ENCODE results near the gene CASS4. TPM values are rescaled to one million over a fixed set of nuclear protein-coding genes. Genes with fewer than 3 reads are reported as not detected.
"Not testable (repeated sequence)": the region's sequence is repeated elsewhere in the genome, so short reads cannot be mapped to it uniquely, and the experiment has no call there.

Gene CASS4
- total RNA-seq, 2 experiments from 2014 or later = 17.8 to 18.8 TPM

- DNase-seq (no peak), ATAC-seq (no peak)
- POLR2A ChIA-PET = interaction anchor here (0.8 to 3.2 kb wide), 11 partner anchors 14 to 91 kb away, joined by 3 to 36 read pairs (median 6); partner anchors contain the start of genes CASS4 and RTF2
- peaks cover 55% of the 10 kb centered on the region for H3K4me1 Mint-ChIP-seq (ENCODE audit: low read depth)
- H3K27ac Mint-ChIP-seq = no peak overlapping the region
- CTCF ChIA-PET = interaction anchor here (1.0 to 2.4 kb wide), 7 partner anchors 19 to 145 kb away, joined by 3 to 12 read pairs (median 3); partner anchors contain the start of genes CASS4, MC3R and RTF2
- no peak overlapping the region for H3K4me3 Mint-ChIP-seq
- H3K9me3 Mint-ChIP-seq (ENCODE audit: insufficient read depth) = no peaks in the 10 kb centered on the region
- peaks cover 74% of the 10 kb centered on the region for H3K36me3 Mint-ChIP-seq (ENCODE audit: low read depth)
- H3K27me3 Mint-ChIP-seq (ENCODE audit: low read depth) = no peaks in the 10 kb centered on the region
These were observed 19.1 kb upstream of the CASS4 start for GRCh38 chr20:56392881-56393482.

- POLR2A ChIA-PET = interaction anchor here (0.5 to 3.2 kb wide), 5 partner anchors 19 to 76 kb away, joined by 3 to 36 read pairs (median 14); partner anchors contain the start of gene CASS4
- no peak overlapping the region for H3K27ac Mint-ChIP-seq
- CTCF ChIA-PET = interaction anchor here (1.0 to 2.3 kb wide), 4 partner anchors 20 to 123 kb away, joined by 3 to 8 read pairs (median 3); no protein-coding TSS in a partner anchor
- no peak for DNase-seq
- peaks cover 52% of the 10 kb centered on the region for H3K4me1 Mint-ChIP-seq (ENCODE audit: low read depth)
- no peaks in the 10 kb centered on the region for H3K9me3 Mint-ChIP-seq (ENCODE audit: insufficient read depth)
- peaks cover 71% of the 10 kb centered on the region for H3K36me3 Mint-ChIP-seq (ENCODE audit: low read depth)
- H3K4me3 Mint-ChIP-seq = no peak overlapping the region
- H3K27me3 Mint-ChIP-seq (ENCODE audit: low read depth) = no peaks in the 10 kb centered on the region
- ATAC-seq = no peak
These were observed 18.4 kb upstream of the CASS4 start for GRCh38 chr20:56393653-56394052.

GRCh38 chr20:56395166-56395565 lies 16.9 kb upstream of the CASS4 start:
- H3K36me3 Mint-ChIP-seq (ENCODE audit: low read depth) = peaks cover 70% of the 10 kb centered on the region
- no peak for ATAC-seq
- ChIA-PET CTCF (interaction anchor here (0.9 to 5.4 kb wide), 6 partner anchors 17 to 121 kb away, joined by 3 to 59 read pairs (median 8); partner anchors contain the start of genes CASS4 and RTF2), POLR2A (interaction anchor here (0.6 to 1.3 kb wide), 2 partner anchors 17 to 18 kb away, joined by 3 to 4 read pairs; partner anchors contain the start of gene CASS4)
- no peak overlapping the region for H3K4me3 Mint-ChIP-seq
- no peak overlapping the region for H3K27ac Mint-ChIP-seq
- peaks cover 48% of the 10 kb centered on the region for H3K4me1 Mint-ChIP-seq (ENCODE audit: low read depth)
- H3K9me3 Mint-ChIP-seq (ENCODE audit: insufficient read depth) = no peaks in the 10 kb centered on the region
- no peaks in the 10 kb centered on the region for H3K27me3 Mint-ChIP-seq (ENCODE audit: low read depth)
- no peak for DNase-seq

- Mint-ChIP-seq H3K4me1 (ENCODE audit: low read depth) (peaks cover 41% of the 10 kb centered on the region), H3K36me3 (ENCODE audit: low read depth) (peaks cover 77% of the 10 kb centered on the region), H3K27me3 (ENCODE audit: low read depth) (no peaks in the 10 kb centered on the region), H3K27ac (no peak overlapping the region), H3K9me3 (ENCODE audit: insufficient read depth) (no peaks in the 10 kb centered on the region), H3K4me3 (no peak overlapping the region)
- DNase-seq (peak; percentile 83), ATAC-seq (peak; percentile 87)
- ChIA-PET POLR2A (interaction anchor here (1.1 kb wide), 1 partner anchor 12 kb away, joined by 3 read pairs; the partner anchor contains the start of gene CASS4), CTCF (interaction anchor here (0.9 to 1.9 kb wide), 5 partner anchors 13 to 70 kb away, joined by 3 to 21 read pairs (median 3); partner anchors contain the start of gene CASS4)
These were observed 11.9 kb upstream of the CASS4 start for GRCh38 chr20:56400001-56400640.

GRCh38 chr20:56403465-56403864 lies 8.6 kb upstream of the CASS4 start:
- POLR2A ChIA-PET = interaction anchor here (0.6 kb wide), 1 partner anchor 8 kb away, joined by 4 read pairs; no protein-coding TSS in a partner anchor
- Mint-ChIP-seq H3K27ac (no peak overlapping the region), H3K9me3 (ENCODE audit: insufficient read depth) (no peaks in the 10 kb centered on the region), H3K27me3 (ENCODE audit: low read depth) (no peaks in the 10 kb centered on the region), H3K36me3 (ENCODE audit: low read depth) (peaks cover 77% of the 10 kb centered on the region), H3K4me1 (ENCODE audit: low read depth) (peaks cover 40% of the 10 kb centered on the region), H3K4me3 (no peak overlapping the region)
- CTCF ChIA-PET = interaction anchor here (1.6 kb wide), 1 partner anchor 8 kb away, joined by 3 read pairs; the partner anchor contains the start of gene CASS4
- ATAC-seq (no peak), DNase-seq (no peak)

GRCh38 chr20:56405356-56405755 lies 6.7 kb upstream of the CASS4 start:
- CTCF ChIA-PET = interaction anchor here (1.0 to 1.9 kb wide), 2 partner anchors 145 to 984 kb away, joined by 3 to 4 read pairs; no protein-coding TSS in a partner anchor
- not testable (repeated sequence) for H3K4me3 Mint-ChIP-seq; H3K9me3 Mint-ChIP-seq (ENCODE audit: insufficient read depth); H3K27ac Mint-ChIP-seq; H3K27me3 Mint-ChIP-seq (ENCODE audit: low read depth); DNase-seq; ATAC-seq
- Mint-ChIP-seq H3K36me3 (ENCODE audit: low read depth) (peaks cover 76% of the 10 kb centered on the region), H3K4me1 (ENCODE audit: low read depth) (peaks cover 35% of the 10 kb centered on the region)
- POLR2A ChIA-PET = interaction anchor here (1.3 kb wide), 1 partner anchor 10 kb away, joined by 3 read pairs; no protein-coding TSS in a partner anchor

GRCh38 chr20:56406910-56407309 lies 5.2 kb upstream of the CASS4 start:
- no peak overlapping the region for H3K27ac Mint-ChIP-seq
- peaks cover 38% of the 10 kb centered on the region for H3K4me1 Mint-ChIP-seq (ENCODE audit: low read depth)
- CTCF ChIA-PET = interaction anchor here (0.6 to 1.9 kb wide), 5 partner anchors 9 to 143 kb away, joined by 3 to 5 read pairs (median 3); no protein-coding TSS in a partner anchor
- no peaks in the 10 kb centered on the region for H3K9me3 Mint-ChIP-seq (ENCODE audit: insufficient read depth)
- peaks cover 70% of the 10 kb centered on the region for H3K36me3 Mint-ChIP-seq (ENCODE audit: low read depth)
- POLR2A ChIA-PET = interaction anchor here (0.9 kb wide), 1 partner anchor 15 kb away, joined by 3 read pairs; the partner anchor contains the start of genes AURKA and CSTF1
- DNase-seq = no peak
- no peak for ATAC-seq
- H3K27me3 Mint-ChIP-seq (ENCODE audit: low read depth) = no peaks in the 10 kb centered on the region
- H3K4me3 Mint-ChIP-seq = no peak overlapping the region

GRCh38 chr20:56409521-56409920 lies 2.5 kb upstream of the CASS4 start:
- no peaks in the 10 kb centered on the region for H3K27me3 Mint-ChIP-seq (ENCODE audit: low read depth)
- DNase-seq (no peak), ATAC-seq (no peak)
- no peak overlapping the region for H3K27ac Mint-ChIP-seq
- no peaks in the 10 kb centered on the region for H3K9me3 Mint-ChIP-seq (ENCODE audit: insufficient read depth)
- no peak overlapping the region for H3K4me3 Mint-ChIP-seq
- H3K4me1 Mint-ChIP-seq (ENCODE audit: low read depth) = peaks cover 48% of the 10 kb centered on the region
- POLR2A ChIA-PET = interaction anchor here (0.9 to 1.2 kb wide), 2 partner anchors 17 to 59 kb away, joined by 3 to 6 read pairs; partner anchors contain the start of genes AURKA, CSTF1 and RTF2
- CTCF ChIA-PET = interaction anchor here (1.2 to 8.9 kb wide), 3 partner anchors 9 to 96 kb away, joined by 3 to 59 read pairs (median 3); no protein-coding TSS in a partner anchor
- peaks cover 78% of the 10 kb centered on the region for H3K36me3 Mint-ChIP-seq (ENCODE audit: low read depth)

GRCh38 chr20:56409956-56410355 lies 2.1 kb upstream of the CASS4 start:
- Mint-ChIP-seq H3K4me1 (ENCODE audit: low read depth) (peaks cover 52% of the 10 kb centered on the region), H3K27ac (no peak overlapping the region)

GRCh38 chr20:56411287-56411686 lies 773 bp upstream of the CASS4 start:
- ChIA-PET POLR2A (interaction anchor here (0.6 to 4.0 kb wide), 11 partner anchors 8 to 58 kb away, joined by 3 to 36 read pairs (median 7); partner anchors contain the start of genes AURKA, CSTF1 and RTF2), CTCF (interaction anchor here (0.9 to 8.9 kb wide), 10 partner anchors 9 to 105 kb away, joined by 3 to 59 read pairs (median 11); partner anchors contain the start of genes AURKA, CSTF1 and RTF2)
- peak overlapping the region; percentile 93 for H3K4me3 Mint-ChIP-seq
- peaks cover 50% of the 10 kb centered on the region for H3K4me1 Mint-ChIP-seq (ENCODE audit: low read depth)
- not testable (repeated sequence) for ATAC-seq; DNase-seq; H3K9me3 Mint-ChIP-seq (ENCODE audit: insufficient read depth); H3K27me3 Mint-ChIP-seq (ENCODE audit: low read depth)
- peak overlapping the region; percentile 97 for H3K27ac Mint-ChIP-seq
- peaks cover 71% of the 10 kb centered on the region for H3K36me3 Mint-ChIP-seq (ENCODE audit: low read depth)

More at GRCh38 chr20:56409956-56410355, 2.1 kb upstream of the CASS4 start:
- H3K4me3 Mint-ChIP-seq = no peak overlapping the region
- CTCF ChIA-PET = interaction anchor here (1.2 to 8.9 kb wide), 3 partner anchors 8 to 95 kb away, joined by 3 to 59 read pairs (median 3); no protein-coding TSS in a partner anchor
- peaks cover 77% of the 10 kb centered on the region for H3K36me3 Mint-ChIP-seq (ENCODE audit: low read depth)
- ATAC-seq (no peak), DNase-seq (no peak)
- H3K9me3 Mint-ChIP-seq (ENCODE audit: insufficient read depth) = no peaks in the 10 kb centered on the region
- POLR2A ChIA-PET = interaction anchor here (0.9 kb wide), 1 partner anchor 59 kb away, joined by 3 read pairs; the partner anchor contains the start of gene RTF2
- H3K27me3 Mint-ChIP-seq (ENCODE audit: low read depth) = no peaks in the 10 kb centered on the region

GRCh38 chr20:56412473-56412790 lies 372 bp downstream of the CASS4 start:
- ATAC-seq = no peak
- H3K27me3 Mint-ChIP-seq (ENCODE audit: low read depth) = no peaks in the 10 kb centered on the region
- H3K27ac Mint-ChIP-seq = peak overlapping the region; percentile 97
- peak overlapping the region; percentile 93 for H3K4me3 Mint-ChIP-seq
- CTCF ChIA-PET = interaction anchor here (0.9 to 8.9 kb wide), 12 partner anchors 10 to 104 kb away, joined by 3 to 59 read pairs (median 10); partner anchors contain the start of genes AURKA, CSTF1 and RTF2
- peaks cover 67% of the 10 kb centered on the region for H3K36me3 Mint-ChIP-seq (ENCODE audit: low read depth)
- H3K9me3 Mint-ChIP-seq (ENCODE audit: insufficient read depth) = no peaks in the 10 kb centered on the region
- DNase-seq = no peak
- POLR2A ChIA-PET = interaction anchor here (0.8 to 4.0 kb wide), 12 partner anchors 9 to 57 kb away, joined by 3 to 36 read pairs (median 5); partner anchors contain the start of genes AURKA, CSTF1 and RTF2
- H3K4me1 Mint-ChIP-seq (ENCODE audit: low read depth) = peaks cover 61% of the 10 kb centered on the region
